Activated CD4-positive, alpha-beta T cell treated with anti-CD3 and anti-CD28 coated beads for 24 hours (primary cell): ENCODE measurements around the gene FOXL3.

Source experiments
- DNase-seq, 2 donors: peaks; one replicate each; pipeline ENCODE4 v3.0.0-alpha.2; 2020; ENCODE audit warnings: low read depth in 2 of 2

Gene FOXL3

GRCh38 chr7:338295-339061, 48.5 kb downstream of the FOXL3 start:
- DNase-seq = no peak

- DNase-seq = no peak
Measured at GRCh38 chr7:339062-339342, 49.0 kb downstream of the FOXL3 start.

DNA sequence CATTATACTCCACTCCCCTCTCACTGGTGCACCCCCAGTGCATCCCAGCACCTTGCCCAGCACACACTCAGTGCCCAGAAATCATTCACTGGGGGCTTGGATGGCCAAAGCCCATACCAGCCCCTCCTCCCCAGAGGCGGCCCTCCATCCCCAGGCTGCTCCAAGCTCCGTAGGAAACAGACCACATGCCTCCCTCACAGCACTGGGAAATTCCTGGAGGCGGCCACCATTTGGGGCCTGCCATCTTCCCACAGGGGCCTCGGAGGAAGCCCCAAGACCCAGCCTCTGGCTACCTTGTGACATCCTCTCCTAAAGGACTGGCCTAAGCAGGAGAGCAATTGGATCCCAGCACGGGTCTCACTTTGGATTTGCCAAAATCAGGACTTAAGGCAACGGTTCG, 49.7 kb downstream of the FOXL3 start:
- no peak for DNase-seq

DNA sequence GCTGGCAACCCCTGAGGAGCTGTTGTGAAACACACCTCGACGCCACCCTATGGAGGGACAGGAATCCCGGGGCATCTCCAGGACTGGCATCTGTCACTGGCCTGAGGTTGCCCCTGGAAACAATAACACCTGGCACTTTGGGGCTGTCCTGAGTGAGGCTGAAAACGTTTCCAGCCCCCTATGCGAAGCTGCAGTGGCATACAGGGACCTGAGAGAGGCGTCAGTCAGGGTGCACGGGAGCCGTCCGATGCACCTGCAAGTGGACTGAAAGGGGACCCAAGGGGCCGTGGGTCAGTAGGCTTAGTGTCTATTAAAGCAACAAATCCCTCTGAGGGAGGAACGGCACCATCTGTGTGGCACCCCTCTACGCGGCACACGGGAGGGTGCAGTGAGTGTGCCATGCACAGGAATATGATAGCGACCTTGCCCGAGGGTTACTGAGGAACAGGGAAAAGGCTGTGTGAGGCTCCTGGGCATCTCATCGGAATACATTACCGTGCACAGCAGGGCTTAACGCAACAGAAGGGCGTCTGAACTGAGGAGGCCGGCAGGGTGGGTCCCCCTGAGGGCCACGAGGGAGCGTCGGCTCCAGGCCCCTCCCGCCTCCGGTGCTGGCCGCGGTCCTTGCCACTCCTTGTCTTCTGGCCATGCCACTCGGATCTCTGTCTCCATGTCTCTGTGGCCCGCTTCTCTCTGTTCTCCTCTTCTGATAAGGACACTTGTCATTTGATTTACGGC, 50.4 kb downstream of the FOXL3 start:
- no peak for DNase-seq
